ENCODE results near the gene LRRTM4. TPM values are rescaled to one million over a fixed set of nuclear protein-coding genes. Genes with fewer than 3 reads are reported as not detected.

The LRRTM4 gene
- total RNA-seq, 1 experiment from 2014 or later, result 12.0 TPM

DNA sequence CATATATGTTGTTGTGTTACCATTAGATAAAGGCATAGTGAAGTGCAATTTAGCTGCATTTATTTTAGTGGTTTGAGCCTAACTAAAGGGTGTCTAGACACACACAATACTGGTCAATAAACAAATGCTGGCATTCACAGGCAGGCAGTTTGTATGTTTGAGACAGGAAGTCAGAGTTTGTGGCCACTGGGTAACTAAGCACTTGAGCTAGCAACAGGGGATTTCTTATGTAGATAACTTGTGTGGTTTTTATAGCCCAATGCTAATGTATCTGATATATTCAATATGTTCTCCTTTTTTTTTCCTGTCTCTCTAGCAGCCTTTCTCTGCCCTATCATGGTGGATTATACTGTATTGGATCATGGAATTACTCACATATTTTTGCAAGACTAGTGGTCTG is 38.1 kb downstream of the LRRTM4 start:
- no peak overlapping the region for H2BK15ac ChIP-seq (ENCODE audit: low read depth, low read length)
- H3K79me2 ChIP-seq (ENCODE audit: insufficient read depth, low read length), result no peaks in the 10 kb centered on the region
- no peak overlapping the region for H3K4ac ChIP-seq (ENCODE audit: low read depth, low read length)
- no peaks in the 10 kb centered on the region for H3K9me3 ChIP-seq (ENCODE audit: control insufficient read depth, low read depth, low read length)
- no peak overlapping the region for H4K91ac ChIP-seq (ENCODE audit: insufficient read length, low read depth, low read length)
- no peak overlapping the region for H3K27ac ChIP-seq (ENCODE audit: insufficient read length, low read depth, low read length)
- no peak overlapping the region for H3K4me2 ChIP-seq (ENCODE audit: insufficient read depth, insufficient read length, low read length)
- H2AFZ ChIP-seq (ENCODE audit: low read length), result no peak overlapping the region
- H3K4me1 ChIP-seq (ENCODE audit: insufficient read depth, low read length), result no peaks in the 10 kb centered on the region
- H4K5ac ChIP-seq (ENCODE audit: insufficient read length, low read depth, low read length), result no peak overlapping the region
- no peaks in the 10 kb centered on the region for H3K79me1 ChIP-seq (ENCODE audit: insufficient read depth, low read depth, low read length, poor library complexity, severe bottlenecking)
- Mint-ChIP-seq H3K27ac (no peak overlapping the region), H3K4me1 (peaks cover 0 to 5% of the 10 kb centered on the region in 2 experiments; a peak in 2 of 4 replicates), H3K9me3 (peaks cover 0 to 2% of the 10 kb centered on the region in 2 experiments; a peak in 1 of 5 replicates), H3K36me3 (ENCODE audit: insufficient read depth in 1 of 3, low read depth in 3 of 3) (no peaks in the 10 kb centered on the region; a peak in 1 of 7 replicates), H3K4me3 (no peak overlapping the region), H3K27me3 (ENCODE audit: low read depth) (no peaks in the 10 kb centered on the region)
- no peak overlapping the region for H4K8ac ChIP-seq (replicated peaks; ENCODE audit: insufficient read length, low read depth, low read length)
- H2BK20ac ChIP-seq (ENCODE audit: low read depth, low read length, poor library complexity, severe bottlenecking), result no peak overlapping the region
- H2BK120ac ChIP-seq (ENCODE audit: low read depth, low read length, poor library complexity, severe bottlenecking), result no peak overlapping the region
- H3K23ac ChIP-seq (ENCODE audit: insufficient read length, low read depth, low read length), result no peak overlapping the region
- H3K9ac ChIP-seq (ENCODE audit: extremely low read depth, insufficient read length, low read length), result no peak overlapping the region
- no peak overlapping the region for H3K18ac ChIP-seq (ENCODE audit: insufficient read length, low read depth, low read length)
- no peaks in the 10 kb centered on the region for H4K20me1 ChIP-seq (ENCODE audit: control insufficient read depth, insufficient read depth, insufficient read length)
- no peak overlapping the region for H2BK5ac ChIP-seq (ENCODE audit: insufficient read length, low read length)
- H3T11ph ChIP-seq (ENCODE audit: low read length), result no peak overlapping the region
- no peaks in the 10 kb centered on the region for H3K27me3 ChIP-seq (ENCODE audit: insufficient read depth, low read length)
- H2AK5ac ChIP-seq (ENCODE audit: insufficient read length, low read length), result no peak overlapping the region
- H3K56ac ChIP-seq (ENCODE audit: insufficient read length, low read depth, low read length), result no peak overlapping the region
- H3K14ac ChIP-seq (ENCODE audit: insufficient read depth, low read length), result no peak overlapping the region
- no peaks in the 10 kb centered on the region for H3K23me2 ChIP-seq (ENCODE audit: insufficient read length, low read depth, low read length, poor library complexity, severe bottlenecking)
- no peak overlapping the region for H2BK12ac ChIP-seq (ENCODE audit: insufficient read length, low read depth, low read length)
- TF ChIP-seq, protein P1, sequence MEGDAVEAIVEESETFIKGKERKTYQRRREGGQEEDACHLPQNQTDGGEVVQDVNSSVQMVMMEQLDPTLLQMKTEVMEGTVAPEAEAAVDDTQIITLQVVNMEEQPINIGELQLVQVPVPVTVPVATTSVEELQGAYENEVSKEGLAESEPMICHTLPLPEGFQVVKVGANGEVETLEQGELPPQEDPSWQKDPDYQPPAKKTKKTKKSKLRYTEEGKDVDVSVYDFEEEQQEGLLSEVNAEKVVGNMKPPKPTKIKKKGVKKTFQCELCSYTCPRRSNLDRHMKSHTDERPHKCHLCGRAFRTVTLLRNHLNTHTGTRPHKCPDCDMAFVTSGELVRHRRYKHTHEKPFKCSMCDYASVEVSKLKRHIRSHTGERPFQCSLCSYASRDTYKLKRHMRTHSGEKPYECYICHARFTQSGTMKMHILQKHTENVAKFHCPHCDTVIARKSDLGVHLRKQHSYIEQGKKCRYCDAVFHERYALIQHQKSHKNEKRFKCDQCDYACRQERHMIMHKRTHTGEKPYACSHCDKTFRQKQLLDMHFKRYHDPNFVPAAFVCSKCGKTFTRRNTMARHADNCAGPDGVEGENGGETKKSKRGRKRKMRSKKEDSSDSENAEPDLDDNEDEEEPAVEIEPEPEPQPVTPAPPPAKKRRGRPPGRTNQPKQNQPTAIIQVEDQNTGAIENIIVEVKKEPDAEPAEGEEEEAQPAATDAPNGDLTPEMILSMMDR (conservative IDR thresholded peaks at IDR 0.05), result no peak
- no peak for DNase-seq
